RPMI7951 (cell line): ENCODE data around the gene QPRT. TPM values are rescaled to one million over a fixed set of nuclear protein-coding genes. Genes with fewer than 3 reads are reported as not detected.
"Not testable (repeated sequence)": the region's sequence is repeated elsewhere in the genome, so short reads cannot be mapped to it uniquely, and the experiment has no call there.

Source experiments
- DNase-seq: peaks from one replicate; pipeline ENCODE4 v3.0.0-alpha.2; 2012; ENCODE audit warnings: low read depth
- total RNA-seq: library from RNA; depleted of rRNA; stranded (reverse); fragments of >200 nt; shearing (Covaris generic); gene quantifications from 2 replicates; pipeline ENCODE4 v1.2.3, GENCODE V29; 2014

QPRT gene
- total RNA-seq, 1 experiment from 2014 or later, result 18.4 TPM

DNA sequence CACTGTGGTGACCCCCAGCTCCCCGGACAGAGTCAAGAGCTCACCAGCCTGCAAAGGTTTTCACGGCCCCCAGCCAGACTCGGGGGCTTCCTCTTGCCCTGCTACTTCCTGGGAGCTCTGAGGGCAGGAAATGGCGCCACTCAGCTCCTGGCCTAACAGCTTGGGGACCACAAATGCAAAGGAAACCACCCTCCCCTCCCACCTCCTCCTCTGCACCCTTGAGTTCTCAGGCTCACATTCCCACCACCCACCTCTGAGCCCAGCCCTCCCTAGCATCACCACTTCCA, 16.3 kb upstream of the QPRT start:
- no peak for DNase-seq

DNA sequence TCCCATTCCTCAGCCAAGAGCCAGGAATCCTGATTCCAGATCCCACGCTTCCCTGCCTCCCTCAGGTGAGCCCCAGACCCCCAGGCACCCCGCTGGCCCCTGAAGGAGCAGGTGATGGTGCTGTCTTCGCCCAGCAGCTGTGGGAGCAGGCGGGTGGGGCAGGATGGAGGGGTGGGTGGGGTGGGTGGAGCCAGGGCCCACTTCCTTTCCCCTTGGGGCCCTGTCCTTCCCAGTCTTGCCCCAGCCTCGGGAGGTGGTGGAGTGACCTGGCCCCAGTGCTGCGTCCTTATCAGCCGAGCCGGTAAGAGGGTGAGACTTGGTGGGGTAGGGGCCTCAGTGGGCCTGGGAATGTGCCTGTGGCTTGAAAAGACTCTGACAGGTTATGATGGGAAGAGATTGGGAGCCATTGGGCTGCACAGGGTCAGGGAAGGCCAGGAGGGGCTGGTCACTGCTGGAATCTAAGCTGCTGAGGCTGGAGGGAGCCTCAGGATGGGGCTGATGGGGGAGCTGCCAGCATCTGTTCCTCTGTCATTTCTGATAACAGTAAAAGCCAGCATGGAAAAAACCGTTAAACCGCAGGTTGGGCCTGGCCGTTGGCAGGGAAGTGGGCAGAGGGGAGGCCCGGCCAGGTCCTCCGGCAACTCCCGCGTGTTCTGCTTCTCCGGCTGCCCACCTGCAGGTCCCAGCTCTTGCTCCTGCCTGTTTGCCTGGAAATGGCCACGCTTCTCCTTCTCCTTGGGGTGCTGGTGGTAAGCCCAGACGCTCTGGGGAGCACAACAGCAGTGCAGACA, 15.8 kb upstream of the QPRT start, which contains the start of gene SPN:
SPN (plus strand) TSS at position 232 of the 791 bp plus-strand sequence; CDS start at position 714, 482 bp downstream.
- DNase-seq, result no peak

DNA sequence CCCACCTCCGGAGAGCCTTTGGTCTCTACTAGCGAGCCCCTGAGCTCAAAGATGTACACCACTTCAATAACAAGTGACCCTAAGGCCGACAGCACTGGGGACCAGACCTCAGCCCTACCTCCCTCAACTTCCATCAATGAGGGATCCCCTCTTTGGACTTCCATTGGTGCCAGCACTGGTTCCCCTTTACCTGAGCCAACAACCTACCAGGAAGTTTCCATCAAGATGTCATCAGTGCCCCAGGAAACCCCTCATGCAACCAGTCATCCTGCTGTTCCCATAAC, 15.2 kb upstream of the QPRT start:
- no peak for DNase-seq

DNA sequence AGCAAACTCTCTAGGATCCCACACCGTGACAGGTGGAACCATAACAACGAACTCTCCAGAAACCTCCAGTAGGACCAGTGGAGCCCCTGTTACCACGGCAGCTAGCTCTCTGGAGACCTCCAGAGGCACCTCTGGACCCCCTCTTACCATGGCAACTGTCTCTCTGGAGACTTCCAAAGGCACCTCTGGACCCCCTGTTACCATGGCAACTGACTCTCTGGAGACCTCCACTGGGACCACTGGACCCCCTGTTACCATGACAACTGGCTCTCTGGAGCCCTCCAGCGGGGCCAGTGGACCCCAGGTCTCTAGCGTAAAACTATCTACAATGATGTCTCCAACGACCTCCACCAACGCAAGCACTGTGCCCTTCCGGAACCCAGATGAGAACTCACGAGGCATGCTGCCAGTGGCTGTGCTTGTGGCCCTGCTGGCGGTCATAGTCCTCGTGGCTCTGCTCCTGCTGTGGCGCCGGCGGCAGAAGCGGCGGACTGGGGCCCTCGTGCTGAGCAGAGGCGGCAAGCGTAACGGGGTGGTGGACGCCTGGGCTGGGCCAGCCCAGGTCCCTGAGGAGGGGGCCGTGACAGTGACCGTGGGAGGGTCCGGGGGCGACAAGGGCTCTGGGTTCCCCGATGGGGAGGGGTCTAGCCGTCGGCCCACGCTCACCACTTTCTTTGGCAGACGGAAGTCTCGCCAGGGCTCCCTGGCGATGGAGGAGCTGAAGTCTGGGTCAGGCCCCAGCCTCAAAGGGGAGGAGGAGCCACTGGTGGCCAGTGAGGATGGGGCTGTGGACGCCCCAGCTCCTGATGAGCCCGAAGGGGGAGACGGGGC, 14.7 kb upstream of the QPRT start:
- DNase-seq, result no peak

DNA sequence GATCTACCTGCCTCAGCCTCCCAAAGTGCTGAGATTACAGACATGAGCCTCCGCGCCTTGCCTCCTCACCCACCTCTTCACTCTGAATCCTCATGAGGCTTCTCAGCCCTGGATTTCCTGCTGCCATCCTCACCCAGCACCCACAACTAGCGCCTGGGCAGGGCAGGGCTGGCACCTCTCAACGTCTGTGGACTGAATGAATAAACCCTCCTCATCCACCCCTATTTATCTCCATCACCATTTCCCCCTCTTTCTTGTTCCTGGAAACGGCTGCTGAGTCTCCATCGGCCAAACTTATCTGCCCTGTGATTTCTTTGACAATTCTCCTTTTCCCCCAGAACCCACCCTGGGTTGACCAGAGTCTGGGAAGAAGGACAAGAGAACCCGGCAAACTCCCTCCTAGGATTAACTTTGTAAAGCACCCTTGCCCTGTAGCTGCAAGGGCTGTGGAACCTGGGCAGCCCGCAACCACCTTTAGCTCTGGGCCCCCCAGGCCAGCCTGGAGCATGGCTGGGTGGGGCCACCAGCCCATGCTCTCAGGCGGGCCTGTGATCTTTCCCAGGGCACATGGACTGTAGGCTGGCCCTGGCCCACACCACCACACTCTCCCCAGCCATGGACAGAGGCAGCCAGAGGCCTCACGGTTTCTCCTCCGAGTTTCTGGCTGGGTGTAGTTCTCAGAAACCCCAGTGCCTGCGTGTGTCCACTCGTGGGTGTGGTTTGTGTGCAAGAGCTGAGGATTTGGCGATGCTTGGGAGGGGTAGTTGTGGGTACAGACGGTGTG, 13.5 kb upstream of the QPRT start:
- no peak for DNase-seq

DNA sequence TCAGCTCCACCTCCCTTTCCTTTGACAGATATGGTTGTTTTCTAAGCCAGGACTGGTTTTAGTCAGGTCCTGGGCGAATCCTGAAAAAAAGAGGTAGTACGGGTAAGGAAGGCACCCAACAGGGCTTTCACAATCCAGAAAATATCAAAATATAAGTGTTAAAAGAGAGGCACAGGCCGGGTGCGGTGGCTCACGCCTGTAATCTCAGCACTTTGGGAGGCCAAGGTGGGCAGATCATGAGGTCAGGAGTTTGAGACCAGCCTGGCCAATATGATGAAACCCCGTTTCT, 11.7 kb upstream of the QPRT start:
- DNase-seq, result not testable (repeated sequence)

DNA sequence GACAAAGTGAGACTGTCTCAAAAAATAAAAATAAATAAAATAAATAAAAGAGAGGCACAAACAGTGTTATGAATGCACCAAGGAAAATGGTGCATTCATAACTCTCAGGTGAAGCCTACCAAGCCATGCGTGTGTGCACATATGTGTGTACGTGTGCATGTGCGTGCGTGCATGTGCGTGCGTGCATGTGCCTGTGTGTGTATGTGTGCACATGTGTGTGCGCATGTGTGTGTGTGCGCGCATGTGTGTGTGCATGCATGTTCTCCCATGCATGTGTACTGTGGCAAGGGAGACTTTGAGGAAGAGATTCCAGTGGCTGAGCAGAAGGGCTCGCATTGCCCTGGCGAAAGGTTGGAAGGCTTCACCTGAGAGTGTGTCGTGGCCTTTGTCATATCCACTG, 11.2 kb upstream of the QPRT start:
- DNase-seq, result no peak

DNA sequence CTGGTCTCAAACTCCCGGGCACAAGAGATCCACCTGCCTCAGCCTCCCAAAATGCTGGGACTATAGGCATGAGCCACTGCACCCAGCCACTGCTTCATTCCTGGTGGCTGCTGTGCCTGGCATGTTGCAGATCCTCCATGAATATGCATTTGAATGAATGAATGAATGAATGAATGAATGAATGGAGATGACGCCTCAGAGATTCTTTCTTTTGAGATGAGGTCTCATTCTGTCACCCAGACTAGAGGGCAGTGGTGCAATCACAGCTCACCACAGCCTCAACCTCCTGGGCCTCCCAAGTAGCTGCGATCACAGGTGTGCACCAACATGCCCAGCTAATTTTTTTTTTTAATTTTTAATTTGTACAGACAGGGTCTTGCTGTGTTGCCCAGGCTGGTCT, 10.7 kb upstream of the QPRT start:
- DNase-seq, result no peak

DNA sequence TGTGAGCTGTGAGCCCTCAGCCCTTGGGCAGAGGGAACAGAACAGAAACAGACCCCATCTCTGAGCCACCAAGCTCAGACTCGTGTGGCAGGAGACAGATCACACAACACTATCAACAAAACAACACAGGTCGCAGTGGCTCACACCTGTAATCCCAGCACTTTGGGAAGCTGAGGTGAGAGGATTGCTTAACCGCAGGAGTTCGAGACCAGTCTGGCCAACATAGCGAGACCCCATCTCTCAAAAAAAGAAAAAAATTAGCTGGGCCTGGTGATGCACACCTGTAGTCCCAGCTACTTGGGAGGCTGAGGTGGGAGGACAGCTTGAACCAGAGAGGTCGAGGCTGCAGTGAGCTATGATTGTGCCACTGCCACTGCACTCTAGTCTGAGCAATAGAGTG, 5.5 kb upstream of the QPRT start:
- no peak for DNase-seq

DNA sequence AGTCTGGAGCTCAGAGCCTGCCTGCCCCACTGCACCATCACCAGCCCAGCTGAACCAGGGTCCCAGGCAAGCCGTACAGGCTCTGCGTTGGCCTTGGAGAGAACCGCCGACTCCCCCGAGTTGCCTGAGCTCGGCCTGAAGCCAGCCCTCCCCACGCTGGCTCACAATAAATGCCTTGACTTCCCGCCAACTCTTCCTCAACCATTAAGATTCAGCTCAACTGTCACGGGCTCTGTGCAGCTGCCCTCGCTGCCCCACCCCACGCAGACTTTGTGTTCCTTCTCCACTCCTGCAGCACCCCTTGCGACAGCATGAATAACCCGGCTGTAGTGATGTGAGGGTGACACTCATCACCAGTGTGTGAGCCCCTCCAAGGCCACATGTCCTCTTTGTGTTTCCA, 4.8 kb upstream of the QPRT start:
- no peak for DNase-seq

DNA sequence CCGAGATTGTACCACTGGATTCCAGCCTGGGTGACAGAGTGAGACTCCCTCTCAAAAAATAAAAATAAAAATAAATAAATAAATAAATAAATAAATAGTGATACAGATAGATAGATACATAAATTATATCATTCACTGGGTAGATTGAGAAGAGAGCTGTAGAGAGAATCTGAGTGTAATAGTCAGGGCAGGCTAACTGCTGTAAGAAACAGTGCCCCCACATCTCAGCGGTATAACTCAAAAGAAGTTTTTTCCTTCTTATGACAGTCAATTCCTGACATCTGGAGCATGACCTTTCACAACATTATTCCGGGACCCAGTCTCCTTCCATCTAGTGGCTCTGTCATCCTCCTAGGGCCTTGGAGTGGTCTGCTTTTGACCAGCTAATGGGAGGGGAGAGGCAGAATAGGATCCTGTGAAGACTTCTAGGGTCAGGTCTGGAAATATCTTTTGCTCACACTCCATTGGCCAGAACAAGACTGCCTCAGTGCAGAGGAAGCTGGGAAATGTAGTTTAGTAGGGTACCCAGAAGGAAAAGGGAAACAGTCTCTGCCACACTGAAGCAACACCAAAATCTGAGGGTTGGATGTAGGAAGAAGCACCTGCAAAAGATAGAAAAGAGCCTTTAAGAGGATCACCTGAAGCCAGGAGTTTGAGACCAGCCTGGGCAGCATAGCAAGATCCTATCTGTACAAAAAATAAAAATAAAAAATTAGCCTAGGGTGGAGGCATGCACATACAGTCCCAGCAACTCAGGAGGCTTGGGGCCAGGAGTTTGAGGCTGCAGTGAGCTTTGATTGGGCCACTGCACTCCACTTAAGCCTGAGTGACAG, 3.0 kb upstream of the QPRT start:
- peak; percentile 30 for DNase-seq

DNA sequence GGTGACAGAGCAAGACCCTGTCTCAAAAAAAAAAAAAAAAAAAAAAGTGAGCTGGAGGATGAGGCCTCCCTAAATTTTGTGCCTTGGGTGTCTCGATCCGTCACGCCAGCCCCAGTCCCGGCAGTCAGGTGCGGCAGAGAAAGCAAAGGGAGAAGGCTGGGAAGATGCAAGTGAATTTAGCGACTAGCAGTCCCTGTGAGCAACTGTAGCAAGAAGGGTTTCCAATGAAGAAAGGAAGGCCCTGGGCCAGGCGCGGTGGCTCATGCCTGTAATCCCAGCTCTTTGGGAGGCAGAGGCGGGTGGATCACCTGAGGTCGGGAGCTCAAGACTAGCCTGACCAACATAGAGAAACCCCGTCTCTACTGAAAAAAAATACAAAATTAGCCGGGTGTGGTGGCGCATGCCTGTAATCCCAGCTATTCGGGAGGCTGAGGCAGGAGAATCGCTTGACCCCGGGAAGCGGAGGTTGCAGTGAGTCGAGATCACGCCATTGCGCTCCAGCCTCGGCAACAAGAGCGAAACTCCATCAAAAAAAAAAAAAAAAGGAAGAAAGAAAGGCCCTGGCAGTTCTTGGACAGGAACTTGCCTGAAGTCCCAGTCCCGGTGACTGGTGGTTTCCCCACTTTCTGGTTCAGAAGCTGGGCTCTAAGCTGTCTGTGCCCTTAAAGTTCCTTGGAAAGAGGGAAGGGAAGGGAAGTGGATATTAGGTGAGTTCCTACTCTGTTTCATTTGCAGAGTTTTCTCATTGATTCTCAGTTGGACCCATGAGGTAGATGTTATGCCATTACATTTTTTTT, 1.8 kb upstream of the QPRT start:
- DNase-seq, result no peak

DNA sequence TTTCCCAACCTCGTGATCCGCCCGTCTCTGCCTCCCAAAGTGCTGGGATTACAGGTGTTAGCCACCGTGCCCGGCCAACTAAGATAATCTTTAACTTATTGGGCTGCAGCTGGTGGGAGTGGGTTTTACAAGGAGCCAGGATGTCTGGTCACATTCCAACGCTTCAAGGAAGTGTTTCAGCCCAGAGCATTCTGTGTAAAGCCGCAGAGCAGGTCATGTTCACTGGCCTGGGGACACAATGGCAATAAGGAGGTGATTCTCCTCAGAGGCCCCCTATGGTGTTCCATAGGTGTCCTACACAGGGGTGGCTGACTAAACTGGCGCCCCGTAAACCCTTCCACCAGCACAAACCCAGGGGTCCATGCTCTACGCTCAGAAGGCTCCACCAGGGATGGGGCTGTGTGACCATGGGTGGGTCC, 1.2 kb downstream of the QPRT start:
- no peak for DNase-seq

DNA sequence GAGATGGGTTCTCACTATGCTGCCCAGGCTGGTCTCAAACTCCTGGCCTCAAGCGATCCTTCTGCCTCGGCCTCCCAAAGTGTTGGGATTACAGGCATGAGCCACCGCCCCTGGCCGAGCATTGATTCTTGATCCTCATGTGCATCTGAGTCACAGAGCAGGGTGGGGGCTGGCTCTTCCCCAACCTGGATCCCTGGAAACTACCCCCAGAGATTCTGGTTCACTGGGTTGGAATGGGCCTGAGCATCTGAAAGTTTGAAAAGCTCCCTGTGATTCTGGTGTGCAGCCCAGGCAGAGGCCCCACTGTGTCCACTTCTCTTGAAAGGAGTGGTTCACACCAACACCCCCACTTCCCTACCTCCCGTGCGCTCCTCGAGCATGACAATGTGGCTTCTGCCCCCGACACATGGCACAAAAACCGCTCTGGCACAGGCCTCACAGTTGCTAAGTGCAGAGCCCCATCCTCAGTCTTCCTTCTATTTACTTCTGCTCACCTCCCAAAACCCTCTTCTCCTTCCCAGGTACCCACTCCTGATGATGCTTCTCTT, 4.6 kb downstream of the QPRT start:
- no peak for DNase-seq

DNA sequence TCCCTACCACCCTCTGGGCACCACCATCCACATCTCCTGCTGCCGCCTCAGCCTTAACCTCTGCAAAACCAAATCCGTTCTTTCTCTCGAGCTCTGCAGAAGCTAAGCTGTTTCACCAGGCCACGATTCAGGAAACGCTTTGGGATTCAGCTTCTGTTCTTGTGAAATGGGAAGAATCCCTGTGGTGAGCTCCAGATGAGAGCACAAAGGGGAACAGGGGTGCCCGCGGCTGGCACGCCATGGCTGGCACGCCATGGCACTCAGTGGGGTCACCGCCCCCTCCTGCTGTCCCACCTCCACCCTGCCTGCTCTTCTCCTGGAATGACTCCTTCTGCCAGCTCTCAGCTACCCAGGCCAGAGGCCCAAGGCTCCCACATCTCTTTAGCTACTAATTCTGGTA, 5.7 kb downstream of the QPRT start:
- no peak for DNase-seq

DNA sequence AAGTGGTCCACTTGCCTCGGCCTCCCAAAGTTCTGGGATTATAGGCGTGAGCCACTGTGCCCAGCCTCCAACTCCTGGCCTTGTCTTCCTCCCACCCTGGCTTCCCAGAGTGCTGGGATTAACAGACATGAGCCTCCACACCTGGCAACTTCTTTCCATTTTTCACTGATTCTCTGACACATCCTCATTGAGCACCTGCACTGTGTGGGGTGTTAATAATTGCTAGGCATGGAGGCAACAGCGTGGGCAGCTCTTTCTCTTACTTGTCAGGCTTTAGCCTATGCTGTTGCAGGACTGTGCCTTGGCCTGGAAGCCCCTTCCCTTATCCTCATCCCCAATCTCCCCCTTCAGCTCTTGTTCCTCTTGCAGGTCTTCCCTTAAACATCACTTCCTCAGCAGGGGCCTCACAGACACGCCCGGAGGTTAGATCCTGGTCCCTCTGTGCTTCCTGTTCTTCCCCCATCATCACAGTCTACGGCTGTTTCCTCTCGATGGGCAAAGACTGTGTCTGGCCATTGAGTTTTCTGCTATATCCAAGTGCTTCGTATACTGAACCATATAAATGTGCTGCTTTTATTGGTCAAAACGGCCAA, 7.9 kb downstream of the QPRT start:
- DNase-seq, result no peak

DNA sequence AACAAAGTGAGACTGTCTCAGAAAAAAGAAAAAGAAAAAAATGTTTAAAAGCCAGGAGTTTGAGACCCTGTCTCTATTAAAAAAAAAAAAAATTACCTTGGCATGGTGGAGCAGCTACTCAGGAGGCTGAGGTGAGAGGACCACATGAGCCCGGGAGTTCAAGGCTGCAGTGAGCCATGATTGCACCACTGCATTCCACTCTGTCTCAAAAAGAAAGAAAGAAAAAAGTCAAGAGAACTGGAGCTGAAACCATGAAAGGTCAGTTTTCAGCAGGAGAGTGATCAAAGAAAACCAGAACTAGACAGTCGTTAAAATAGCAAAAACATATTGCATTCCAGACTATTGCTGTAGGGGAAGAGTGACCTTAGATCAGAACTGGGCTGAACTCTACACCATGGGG, 8.8 kb downstream of the QPRT start:
- DNase-seq, result no peak

DNA sequence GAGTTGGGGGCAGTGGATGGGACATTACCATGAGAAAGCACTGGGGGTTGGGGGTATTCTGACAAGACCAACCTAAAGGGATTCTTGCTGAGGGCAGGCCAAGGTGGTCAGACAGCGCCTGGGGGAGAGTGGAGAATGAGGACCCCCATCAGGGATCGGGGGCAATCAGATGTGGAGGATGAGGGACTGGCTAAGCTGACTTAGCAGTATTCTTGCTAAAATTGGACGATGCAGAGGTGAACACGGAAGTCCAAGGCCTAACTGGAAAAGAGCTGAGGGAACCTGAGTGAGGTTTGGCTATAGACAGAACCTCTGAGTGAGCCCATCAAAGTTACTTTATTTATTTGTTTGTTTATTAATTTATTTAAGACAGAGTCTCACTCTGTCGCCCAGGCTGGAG, 9.2 kb downstream of the QPRT start:
- DNase-seq, result no peak

DNA sequence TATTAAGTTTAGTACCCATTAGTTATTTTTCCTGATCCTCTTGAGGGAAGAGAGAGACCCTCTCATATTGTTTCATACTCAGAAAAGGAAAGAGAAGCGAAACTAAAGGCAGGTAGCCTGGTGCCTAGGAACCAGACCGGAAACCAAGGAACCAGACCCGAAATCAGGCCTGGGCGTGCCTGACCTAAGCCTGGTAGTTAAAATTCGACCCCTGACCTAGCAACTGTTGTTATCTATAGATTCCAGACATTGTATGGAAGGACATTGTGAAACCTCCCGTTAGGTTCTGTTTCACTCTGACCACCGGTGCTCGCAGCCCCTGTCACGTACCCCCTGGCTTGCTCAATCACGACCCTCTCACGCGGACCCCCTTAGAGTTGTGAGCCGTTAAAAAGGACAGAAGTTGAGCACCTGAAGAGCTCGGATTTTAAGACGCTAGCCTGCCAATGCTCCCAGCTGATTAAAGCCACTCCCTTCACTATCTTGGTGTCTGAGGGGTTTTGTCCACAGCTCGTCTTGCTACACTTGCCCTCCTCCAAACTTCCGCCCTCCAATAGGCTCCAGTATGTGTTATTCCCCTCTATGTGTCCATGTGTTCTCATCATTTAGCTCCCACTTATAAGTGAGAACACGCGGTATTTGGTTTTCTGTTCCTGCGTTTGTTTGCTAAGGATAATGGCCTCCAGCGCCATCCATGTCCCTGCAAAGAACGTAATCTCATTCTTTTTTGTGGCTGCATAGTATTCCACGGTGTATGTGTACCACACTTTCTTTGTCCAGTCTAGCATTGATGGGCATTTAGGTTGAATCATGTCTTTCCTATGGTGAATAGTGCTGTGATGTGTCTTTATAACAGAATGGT, 10.7 kb downstream of the QPRT start:
- not testable (repeated sequence) for DNase-seq

DNA sequence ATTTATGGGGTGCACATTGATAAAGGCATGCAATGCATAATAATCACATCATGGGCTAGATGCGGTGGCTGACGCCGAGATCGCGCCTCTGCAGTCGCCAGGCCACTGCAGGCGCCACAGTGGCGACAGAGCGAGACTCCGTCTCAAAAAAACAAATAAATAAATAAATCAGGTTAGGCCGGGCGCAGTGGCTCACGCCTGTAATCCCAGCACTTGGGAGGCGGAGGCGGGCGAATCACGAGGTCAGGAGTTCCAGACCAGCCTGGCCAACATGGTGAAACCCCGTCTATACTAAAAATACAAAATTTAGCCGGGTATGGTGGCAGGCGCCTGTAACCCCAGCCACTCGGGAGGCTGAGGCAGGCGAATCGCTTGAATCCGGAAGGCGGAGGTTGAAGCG, 13.6 kb downstream of the QPRT start:
- not testable (repeated sequence) for DNase-seq
